Endodermal cell (in vitro differentiated cells): ENCODE results near the gene GRID2IP. TPM values are rescaled to one million over a fixed set of nuclear protein-coding genes. Genes with fewer than 3 reads are reported as not detected.

ENCODE experiments used
- DNase-seq: peaks from one replicate; pipeline ENCODE4 v3.0.0-alpha.2; 2017
- H3K27ac ChIP-seq: 2 replicates; pipeline ENCODE4 v1.5.1; 2013; ENCODE audit warnings: mild to moderate bottlenecking, low read depth, low read length, moderate library complexity
- H3K27me3 ChIP-seq: 2 replicates; pipeline ENCODE4 v1.6.1; 2013; ENCODE audit warnings: mild to moderate bottlenecking, low read length, moderate library complexity; ENCODE audit not compliant: insufficient read depth, control insufficient read depth, poor library complexity, severe bottlenecking
- H3K36me3 ChIP-seq: 2 replicates; pipeline ENCODE4 v1.7.0; 2013; ENCODE audit warnings: mild to moderate bottlenecking, low read length, moderate library complexity; ENCODE audit not compliant: control insufficient read depth, insufficient read depth
- H3K4me1 ChIP-seq: one replicate; pipeline ENCODE4 v1.7.0; 2013; ENCODE audit warnings: low read length; ENCODE audit not compliant: control insufficient read depth, insufficient read depth
- H3K4me3 ChIP-seq: 2 replicates; pipeline ENCODE4 v1.5.1; 2013; ENCODE audit warnings: mild to moderate bottlenecking, low read length, moderate library complexity
- H3K9ac ChIP-seq: 2 replicates; pipeline ENCODE4 v1.6.1; 2013; ENCODE audit warnings: mild to moderate bottlenecking, low read length, moderate library complexity; ENCODE audit not compliant: poor library complexity, severe bottlenecking; ENCODE audit errors: extremely low read depth
- H3K9me3 ChIP-seq: 2 replicates; pipeline ENCODE4 v1.6.1; 2013; ENCODE audit warnings: mild to moderate bottlenecking, low read length, moderate library complexity; ENCODE audit not compliant: control insufficient read depth
- H3K27ac Mint-ChIP-seq: 2 replicates; pipeline ENCODE4 v1.8.0; 2020; ENCODE audit warnings: mixed read lengths
- H3K27me3 Mint-ChIP-seq: 2 replicates; pipeline ENCODE4 v1.8.0; 2021; ENCODE audit warnings: mild to moderate bottlenecking, mixed read lengths; ENCODE audit not compliant: insufficient read depth
- H3K36me3 Mint-ChIP-seq: 2 replicates; pipeline ENCODE4 v1.8.0; 2020; ENCODE audit warnings: low read depth, mixed read lengths
- H3K4me1 Mint-ChIP-seq: 2 replicates; pipeline ENCODE4 v1.8.0; 2020; ENCODE audit warnings: mixed read lengths
- H3K4me3 Mint-ChIP-seq: 2 replicates; pipeline ENCODE4 v1.8.0; 2020; ENCODE audit warnings: mild to moderate bottlenecking, moderate library complexity, mixed read lengths
- H3K9me3 Mint-ChIP-seq: 2 replicates; pipeline ENCODE4 v1.8.0; 2020; ENCODE audit warnings: mild to moderate bottlenecking, mixed read lengths
- CTCF ChIP-seq: fragments of 200-600 bp; sonication (generic); conservative IDR thresholded peaks from 2 replicates; pipeline ENCODE4 v1.5.0; 2021; ENCODE audit warnings: antibody characterized with exemption, mild to moderate bottlenecking
- WGBS, 2 experiments: methylation state at CpG; one replicate each; pipeline versions ENCODE4 v1.1.5 to v1.1.7; 2013; ENCODE audit warnings: missing lambda C conversion rate in 2 of 2, mixed read lengths in 1 of 2; ENCODE audit not compliant: insufficient coverage in 1 of 2, insufficient read length in 1 of 2; 5-methylcytosine and 5-hydroxymethylcytosine counted together
- total RNA-seq, 2 donors: library from RNA; stranded (reverse); fragmentation: NEBNext Ultra II Directional in 1 of 2; extraction: Animal tissue kit (Norgen Biotek cat#: 25700) in 1 of 2; gene quantifications; 2 replicates in 1 of 2; 3 replicates in 1 of 2; pipeline ENCODE4 v1.2.1, GENCODE V29; 2021

The GRID2IP gene
- total RNA-seq, 2 donors from 2014 or later: 2.4 to 4.9 TPM

GRCh38 chr7:6496842-6497636 is 54.2 kb downstream of the GRID2IP start:
- 89 to 99% methylated on average over 14 to 19 of the region's 19 CpGs for WGBS, 2 experiments

GRCh38 chr7:6495597-6496262 is 55.5 kb downstream of the GRID2IP start:
- DNase-seq: no peak
- no peaks in the 10 kb centered on the region for H3K36me3 Mint-ChIP-seq
- WGBS, 2 experiments: 87 to 92% methylated on average over 5 to 6 of the region's 6 CpGs

More at GRCh38 chr7:6496842-6497636, 54.2 kb downstream of the GRID2IP start:
- Mint-ChIP-seq H3K4me1 (no peaks in the 10 kb centered on the region), H3K4me3 (no peak overlapping the region), H3K9me3 (no peaks in the 10 kb centered on the region), H3K36me3 (no peaks in the 10 kb centered on the region), H3K27me3 (peaks cover 6% of the 10 kb centered on the region), H3K27ac (no peak overlapping the region)
- TF ChIP-seq CTCF: no peak
- Histone ChIP-seq H3K36me3 (no peaks in the 10 kb centered on the region), H3K4me1 (no peaks in the 10 kb centered on the region), H3K27ac (no peak overlapping the region), H3K9me3 (no peaks in the 10 kb centered on the region), H3K9ac (no peak overlapping the region), H3K4me3 (no peak overlapping the region), H3K27me3 (peaks cover 1% of the 10 kb centered on the region)
- DNase-seq: no peak

GRCh38 chr7:6494365-6494764 is 56.9 kb downstream of the GRID2IP start:
- Histone ChIP-seq H3K27me3 (no peaks in the 10 kb centered on the region), H3K9me3 (peaks cover 5% of the 10 kb centered on the region), H3K36me3 (no peaks in the 10 kb centered on the region), H3K4me3 (no peak overlapping the region), H3K4me1 (no peaks in the 10 kb centered on the region), H3K27ac (no peak overlapping the region), H3K9ac (no peak overlapping the region)
- Mint-ChIP-seq H3K36me3 (no peaks in the 10 kb centered on the region), H3K4me1 (no peaks in the 10 kb centered on the region), H3K27ac (no peak overlapping the region), H3K9me3 (peaks cover 5% of the 10 kb centered on the region), H3K27me3 (peaks cover 4% of the 10 kb centered on the region), H3K4me3 (no peak overlapping the region)
- 93% methylated on average over 2 of the region's 2 CpGs; no CpG with 5 or more reads in 1 of the 2 experiments for WGBS, 2 experiments
- TF ChIP-seq CTCF: no peak
- no peak for DNase-seq

More at GRCh38 chr7:6495597-6496262, 55.5 kb downstream of the GRID2IP start:
- no peak overlapping the region for H3K27ac ChIP-seq
- Mint-ChIP-seq H3K27me3 (peaks cover 4% of the 10 kb centered on the region), H3K4me3 (no peak overlapping the region), H3K9me3 (no peaks in the 10 kb centered on the region), H3K27ac (no peak overlapping the region), H3K4me1 (no peaks in the 10 kb centered on the region)
- no peak overlapping the region for H3K4me3 ChIP-seq
- no peak for TF ChIP-seq CTCF
- H3K27me3 ChIP-seq: no peaks in the 10 kb centered on the region
- no peaks in the 10 kb centered on the region for H3K9me3 ChIP-seq
- no peaks in the 10 kb centered on the region for H3K36me3 ChIP-seq
- no peak overlapping the region for H3K9ac ChIP-seq
- no peaks in the 10 kb centered on the region for H3K4me1 ChIP-seq
